H1 (cell line): ENCODE data around the gene SYT17. TPM values are rescaled to one million over a fixed set of nuclear protein-coding genes. Genes with fewer than 3 reads are reported as not detected.

Experiments
- CBX5 ChIP-seq: fragments of 300-800, 300-1000 bp; sonication (generic); IDR thresholded peaks from 2 replicates; pipeline ENCODE4 v1.7.1; 2016; ENCODE audit warnings: antibody characterized with exemption, low read length, low read depth
- FOSL1 ChIP-seq: IDR thresholded peaks from 2 replicates; pipeline ENCODE4 v1.6.1; 2011; ENCODE audit warnings: mild to moderate bottlenecking, low read depth, low read length, moderate library complexity; ENCODE audit not compliant: insufficient read depth
- polyA plus RNA-seq, 7 experiments: library from polyadenylated mRNA; depleted of rRNA in 3 of 7; stranded (reverse) in 5 of 7; unstranded in 2 of 7; fragments of >200 nt in 5 of 7; fragments of 200-250 nt in 2 of 7; gene quantifications; 1 replicate in 5 of 7; 2 replicates in 1 of 7; 4 replicates in 1 of 7; pipeline versions ENCODE4 v1.2.1 to v1.2.3, GENCODE V29; 2011 to 2013; ENCODE audit warnings: missing spikeins in 2 of 7, mixed read lengths in 2 of 7
- total RNA-seq: library from RNA; stranded (reverse); fragmentation: NEBNext Ultra II Directional; extraction: Animal tissue kit (Norgen Biotek cat#: 25700); gene quantifications from 2 replicates; pipeline ENCODE4 v1.2.1, GENCODE V29; 2021

Gene SYT17
- total and polyA plus RNA-seq, 2 of the 8 experiments (the other 6 are each of a cell fraction or from before 2014, with no cell fraction given): 5.8 to 18.1 TPM

- TF ChIP-seq FOSL1 (no peak), CBX5 (no peak)
Measured at GRCh38 chr16:19131825-19132218, 36.2 kb upstream of the SYT17 start (continued).
